ENCODE results near the gene PANX1. TPM values are rescaled to one million over a fixed set of nuclear protein-coding genes. Genes with fewer than 3 reads are reported as not detected.

Gene PANX1
- total and polyA plus RNA-seq, 2 experiments from 2014 or later = 9.5 to 40.8 TPM

- TF ChIP-seq REST (IDR thresholded peaks at IDR 0.05; ENCODE audit: unreplicated experiment) = no peak
These were observed 4.3 kb downstream of the PANX1 start (continued) for GRCh38 chr11:94132823-94133408.

- DNase-seq (ENCODE audit: low spot score) (no peak), ATAC-seq (no peak)
- no peaks in the 10 kb centered on the region for H3K9me2 ChIP-seq (ENCODE audit: insufficient read depth)
- 0 out of 2 replicates have a peak, but pooled peaks cover 7% of the 10 kb centered on the region for H3K36me3 ChIP-seq (ENCODE audit: insufficient read depth)
- H3K4me3 Mint-ChIP-seq = peak overlapping the region; percentile 12; the same call in 2 of the 3 replicates
- peaks cover 3% of the 10 kb centered on the region; the same call in 1 of the 3 replicates for H3K9me3 Mint-ChIP-seq
- peaks cover 69% of the 10 kb centered on the region for H3K4me1 ChIP-seq (ENCODE audit: insufficient read depth)
- H3K4me3 ChIP-seq = no peak overlapping the region
- H3F3A ChIP-seq (replicated peaks; ENCODE audit: low read depth) = no peaks in the 10 kb centered on the region
- peak overlapping the region; percentile 100 for H3K4me2 ChIP-seq
- H3K4me1 Mint-ChIP-seq = peaks cover 45% of the 10 kb centered on the region
- H3K27me3 Mint-ChIP-seq (ENCODE audit: insufficient read depth, low read depth, poor library complexity) = peaks cover 2% of the 10 kb centered on the region
- peak overlapping the region; percentile 47; the same call in 1 of the 2 replicates for H3K27ac Mint-ChIP-seq
- H3K27ac ChIP-seq (ENCODE audit: low read depth) = no peak overlapping the region
- peaks cover 63% of the 10 kb centered on the region for H4K20me1 ChIP-seq (replicated peaks; ENCODE audit: insufficient read depth)
- H3K36me3 Mint-ChIP-seq (ENCODE audit: low read depth) = peaks cover 16% of the 10 kb centered on the region
- H2AFZ ChIP-seq = no peak overlapping the region
- H3K27me3 ChIP-seq (ENCODE audit: insufficient read depth) = no peaks in the 10 kb centered on the region
- H3K79me2 ChIP-seq (replicated peaks; ENCODE audit: insufficient read depth) = peaks cover 97% of the 10 kb centered on the region
- TF ChIP-seq EZH2 (IDR thresholded peaks at IDR 0.05; ENCODE audit: low read depth, unreplicated experiment) (no peak), ZNF462 (CRISPR knock-in tag; IDR thresholded peaks at IDR 0.05) (no peak), EZH2phosphoT487 (IDR thresholded peaks at IDR 0.05; ENCODE audit: unreplicated experiment) (no peak), REST (IDR thresholded peaks at IDR 0.05; ENCODE audit: unreplicated experiment) (no peak), ZNF331 (CRISPR knock-in tag; IDR thresholded peaks at IDR 0.05; ENCODE audit: low read depth) (no peak), JUNB (IDR thresholded peaks at IDR 0.05; ENCODE audit: unreplicated experiment) (no peak), POLR2AphosphoS5 (IDR thresholded peaks at IDR 0.05; ENCODE audit: low read depth) (no peak), CTCF (conservative IDR thresholded peaks at IDR 0.05; ENCODE audit: low read depth in 2 of 2) (no peak; a peak in 1 of 4 replicates)
These were observed 5.1 kb downstream of the PANX1 start for GRCh38 chr11:94133752-94134151.

Measured in GM23338 (cell line).